RKO (cell line): ENCODE results near the gene PLBD2.

Experiments
- DNase-seq: peaks from one replicate; pipeline ENCODE4 v3.0.0-alpha.2; 2016; ENCODE audit warnings: low spot score

Gene PLBD2

GRCh38 chr12:113396200-113396599 lies 37.8 kb downstream of the PLBD2 start:
- DNase-seq = no peak

GRCh38 chr12:113396828-113397496 lies 38.6 kb downstream of the PLBD2 start:
- DNase-seq = no peak

- no peak for DNase-seq
These were observed 39.3 kb downstream of the PLBD2 start for GRCh38 chr12:113397497-113398197.

- no peak for DNase-seq
These were observed 40.2 kb downstream of the PLBD2 start for GRCh38 chr12:113398346-113399290.

GRCh38 chr12:113399490-113399889 lies 41.1 kb downstream of the PLBD2 start:
- DNase-seq = no peak

GRCh38 chr12:113400362-113400761 lies 42.0 kb downstream of the PLBD2 start:
- no peak for DNase-seq

- DNase-seq = no peak
These were observed 42.9 kb downstream of the PLBD2 start for GRCh38 chr12:113401066-113402000.

- DNase-seq = no peak
These were observed 44.3 kb downstream of the PLBD2 start for GRCh38 chr12:113402586-113403260.

GRCh38 chr12:113403435-113404415 lies 45.3 kb downstream of the PLBD2 start, which contains the start of gene SDS:
Gene SDS, minus strand, starts transcription at chr12:113403887. Its CDS starts 4,179 bp downstream, at chr12:113399708.
- no peak for DNase-seq

GRCh38 chr12:113405694-113406093 lies 47.3 kb downstream of the PLBD2 start:
- DNase-seq = no peak

- no peak for DNase-seq
These were observed 49.7 kb downstream of the PLBD2 start for GRCh38 chr12:113407931-113408600.

GRCh38 chr12:113408756-113409298 lies 50.4 kb downstream of the PLBD2 start:
- DNase-seq = no peak

- DNase-seq = no peak
These were observed 51.2 kb downstream of the PLBD2 start for GRCh38 chr12:113409462-113410124.

GRCh38 chr12:113413488-113413939 lies 55.1 kb downstream of the PLBD2 start:
- peak; percentile 39 for DNase-seq

- no peak for DNase-seq
These were observed 56.2 kb downstream of the PLBD2 start for GRCh38 chr12:113414519-113415038.

GRCh38 chr12:113416091-113416754 lies 57.8 kb downstream of the PLBD2 start:
- DNase-seq = peak; percentile 65

GRCh38 chr12:113418213-113418879 lies 60.0 kb downstream of the PLBD2 start:
- DNase-seq = no peak
